Keratinocyte (primary cell): ENCODE results near the gene SAXO1. TPM values are rescaled to one million over a fixed set of nuclear protein-coding genes. Genes with fewer than 3 reads are reported as not detected.

Source experiments
- DNase-seq: peaks from one replicate; pipeline ENCODE4 v3.0.0-alpha.2; 2011; ENCODE audit warnings: low read depth, missing footprints, low spot score
- FAIRE-seq: peaks from 2 replicates; lab custom pipeline; 2011; peaks lifted over from hg19 to GRCh38; lab: Jason Lieb, UNC
- H2AFZ ChIP-seq: 2 replicates; pipeline ENCODE4 v1.6.0; 2012; ENCODE audit warnings: low read length, control low read depth, inconsistent platforms; ENCODE audit not compliant: control insufficient read depth
- H3K27ac ChIP-seq: 2 replicates; pipeline ENCODE4 v1.5.1; 2011; ENCODE audit warnings: low read length; ENCODE audit not compliant: control insufficient read depth, insufficient read depth
- H3K27me3 ChIP-seq: 3 replicates; pipeline ENCODE4 v1.6.0; 2011; ENCODE audit warnings: low read length; ENCODE audit not compliant: control insufficient read depth, insufficient read depth; ENCODE audit errors: extremely low read depth
- H3K36me3 ChIP-seq, 2 experiments: 2 replicates in 1 of 2; 3 replicates in 1 of 2; pipeline ENCODE4 v1.5.1; 2011; ENCODE audit warnings: low read length in 2 of 2, mild to moderate bottlenecking in 1 of 2; ENCODE audit not compliant: control insufficient read depth in 2 of 2, insufficient read depth in 2 of 2; ENCODE audit errors: extremely low read depth in 1 of 2
- H3K4me1 ChIP-seq: 3 replicates; pipeline ENCODE4 v1.5.1; 2011; ENCODE audit warnings: low read length; ENCODE audit not compliant: control insufficient read depth, insufficient read depth; ENCODE audit errors: extremely low read depth
- H3K4me2 ChIP-seq: 3 replicates; pipeline ENCODE4 v1.6.0; 2011; ENCODE audit warnings: low read depth, low read length; ENCODE audit not compliant: control insufficient read depth, insufficient read depth; ENCODE audit errors: extremely low read depth
- H3K4me3 ChIP-seq, 3 experiments: fragments of 200-600 bp in 1 of 3; sonication (generic) in 1 of 3; 2 replicates in 2 of 3; 3 replicates in 1 of 3; pipeline ENCODE4 v1.5.1; 2011 to 2016; ENCODE audit warnings: low read length in 3 of 3, mild to moderate bottlenecking in 3 of 3, control low read depth in 2 of 3, inconsistent platforms in 1 of 3, low read depth in 1 of 3, mixed read lengths in 1 of 3, mixed run types in 1 of 3, moderate library complexity in 1 of 3; ENCODE audit not compliant: control insufficient read depth in 2 of 3, insufficient read depth in 2 of 3; ENCODE audit errors: extremely low read depth in 1 of 3
- H3K79me2 ChIP-seq: 2 replicates; pipeline ENCODE4 v1.6.0; 2012; ENCODE audit warnings: low read length; ENCODE audit not compliant: control insufficient read depth, insufficient read depth
- H3K9ac ChIP-seq: 3 replicates; pipeline ENCODE4 v1.6.0; 2011; ENCODE audit warnings: low read length; ENCODE audit not compliant: control insufficient read depth, insufficient read depth; ENCODE audit errors: extremely low read depth
- H3K9me1 ChIP-seq: 3 replicates; pipeline ENCODE4 v1.6.0; 2011; ENCODE audit warnings: low read length; ENCODE audit not compliant: control insufficient read depth, insufficient read depth; ENCODE audit errors: extremely low read depth
- H3K9me3 ChIP-seq: 2 replicates; pipeline ENCODE4 v1.5.1; 2012; ENCODE audit warnings: low read depth, low read length; ENCODE audit not compliant: control insufficient read depth
- H4K20me1 ChIP-seq: 3 replicates; pipeline ENCODE4 v1.6.0; 2011; ENCODE audit warnings: low read length; ENCODE audit not compliant: control insufficient read depth, insufficient read depth; ENCODE audit errors: extremely low read depth
- CTCF ChIP-seq, 3 experiments: IDR thresholded peaks in 1 of 3; conservative IDR thresholded peaks in 1 of 3; optimal IDR thresholded peaks in 1 of 3; 2 replicates in 2 of 3; 3 replicates in 1 of 3; pipeline versions ENCODE3 to v1.5.1; 2011; ENCODE audit warnings: low read length in 3 of 3, mild to moderate bottlenecking in 3 of 3, moderate library complexity in 2 of 3, control low read depth in 1 of 3, inconsistent platforms in 1 of 3; ENCODE audit not compliant: insufficient read depth in 2 of 3; ENCODE audit errors: extremely low read depth in 1 of 3
- EZH2 ChIP-seq: IDR thresholded peaks from one replicate; pipeline ENCODE4 v1.6.1; 2012; ENCODE audit warnings: inconsistent platforms, mild to moderate bottlenecking, low read length, moderate library complexity
- dilution Hi-C: fragments of 300-500 bp; cut with MboI; formaldehyde crosslinking; loops from one replicate; pipeline ENCODE4 v1.7.0; 2020; ENCODE audit warnings: low sequenced_read_pairs; ENCODE audit not compliant: extremely low pct_ligation_motif_present
- polyA plus RNA-seq, 5 experiments: library from polyadenylated mRNA; depleted of rRNA in 3 of 5; stranded (reverse) in 3 of 5; stranded (forward) in 1 of 5; unstranded in 1 of 5; fragments of >200 nt; gene quantifications; 1 replicate in 1 of 5; 2 replicates in 3 of 5; 3 replicates in 1 of 5; pipeline versions ENCODE4 v1.2.1 to v1.2.3, GENCODE V29; 2011 to 2012; ENCODE audit warnings: missing spikeins in 2 of 5, low read depth in 1 of 5, low replicate concordance in 1 of 5

SAXO1 gene
- polyA plus RNA-seq, 1 donor (not counting 4 experiments of a cell fraction or from before 2014, with no cell fraction given) = not detected

GRCh38 chr9:18979367-18979766, 53.6 kb downstream of the SAXO1 start:
- H3K79me2 ChIP-seq = no peaks in the 10 kb centered on the region
- no peaks in the 10 kb centered on the region for H3K9me1 ChIP-seq
- H3K4me3 ChIP-seq = no peak overlapping the region
- no peak overlapping the region for H3K9ac ChIP-seq
- H4K20me1 ChIP-seq = no peaks in the 10 kb centered on the region
- no peak for TF ChIP-seq EZH2
- TF ChIP-seq CTCF (optimal IDR thresholded peaks at IDR 0.05 in 1 of 3, IDR thresholded peaks at IDR 0.05 in 1 of 3, conservative IDR thresholded peaks at IDR 0.05 in 1 of 3; ENCODE audit: extremely low read depth in 1 of 3, insufficient read depth in 2 of 3, low read length in 3 of 3) = no peak
- H3K9me3 ChIP-seq = no peaks in the 10 kb centered on the region
- peaks cover 12% of the 10 kb centered on the region for H3K4me1 ChIP-seq
- H3K27ac ChIP-seq = no peak overlapping the region
- no peaks in the 10 kb centered on the region for H3K36me3 ChIP-seq
- dilution Hi-C loops = no loop called here
- FAIRE-seq (peak; percentile 17), DNase-seq (no peak)
- peaks cover 4% of the 10 kb centered on the region for H3K27me3 ChIP-seq
- no peak overlapping the region for H3K4me2 ChIP-seq
- H2AFZ ChIP-seq = no peak overlapping the region

GRCh38 chr9:18978188-18978587, 54.8 kb downstream of the SAXO1 start:
- Histone ChIP-seq H3K79me2 (no peaks in the 10 kb centered on the region), H3K9ac (no peak overlapping the region), H4K20me1 (no peaks in the 10 kb centered on the region), H3K27ac (no peak overlapping the region), H3K27me3 (peaks cover 4% of the 10 kb centered on the region), H3K9me1 (no peaks in the 10 kb centered on the region), H3K4me2 (no peak overlapping the region), H3K4me1 (peaks cover 12% of the 10 kb centered on the region), H3K9me3 (no peaks in the 10 kb centered on the region), H2AFZ (no peak overlapping the region), H3K36me3 (no peaks in the 10 kb centered on the region), H3K4me3 (no peak overlapping the region)
- no peak for TF ChIP-seq EZH2
- no peak for TF ChIP-seq CTCF (optimal IDR thresholded peaks at IDR 0.05 in 1 of 3, IDR thresholded peaks at IDR 0.05 in 1 of 3, conservative IDR thresholded peaks at IDR 0.05 in 1 of 3; ENCODE audit: extremely low read depth in 1 of 3, insufficient read depth in 2 of 3, low read length in 3 of 3)
- DNase-seq (no peak), FAIRE-seq (no peak)
- dilution Hi-C loops = no loop called here
